Measurements from ENCODE around the gene PNRC1.
"Not testable (repeated sequence)": the region's sequence is repeated elsewhere in the genome, so short reads cannot be mapped to it uniquely, and the experiment has no call there.

The PNRC1 gene

DNA sequence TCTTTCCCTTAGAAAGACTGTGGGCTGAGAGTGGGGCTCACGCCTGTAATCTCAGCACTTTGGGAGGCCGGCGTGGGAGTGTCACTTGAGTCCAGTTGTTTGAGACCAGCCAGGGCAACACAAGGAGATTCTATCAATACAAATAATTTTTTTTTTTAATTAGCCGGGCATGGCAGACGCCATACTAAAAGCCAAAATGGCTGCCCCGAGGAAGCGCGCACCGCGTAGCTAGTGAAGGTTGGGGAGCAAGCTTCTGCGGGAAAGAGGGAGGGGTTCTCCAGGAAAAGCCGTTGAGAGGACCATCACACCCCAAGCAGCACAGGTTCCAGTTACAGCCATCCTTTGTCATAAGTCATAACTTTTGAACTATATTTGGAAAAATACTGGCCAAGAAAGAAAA is 21.3 kb upstream of the PNRC1 start:
- DNase-seq: no peak

DNA sequence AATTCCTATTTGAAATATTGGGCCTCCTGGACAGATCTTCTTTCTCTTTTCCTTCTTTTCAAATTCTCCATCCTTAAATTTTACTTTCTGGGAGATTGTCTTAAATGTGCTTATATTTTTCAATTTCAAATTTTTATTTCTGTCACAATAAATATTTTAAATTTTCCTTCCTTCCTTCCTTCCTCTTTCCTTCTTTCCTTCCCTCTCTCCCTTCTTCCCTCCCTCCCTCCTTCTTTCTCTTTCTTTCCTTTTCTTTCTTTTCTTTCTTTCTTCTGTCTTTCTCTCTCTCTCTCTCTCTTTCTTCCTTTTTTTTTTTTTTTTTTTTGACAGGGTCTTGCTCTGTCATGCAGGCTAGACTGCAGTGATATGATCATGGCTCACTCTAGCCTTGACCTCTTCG is 16.7 kb upstream of the PNRC1 start:
- DNase-seq: no peak

DNA sequence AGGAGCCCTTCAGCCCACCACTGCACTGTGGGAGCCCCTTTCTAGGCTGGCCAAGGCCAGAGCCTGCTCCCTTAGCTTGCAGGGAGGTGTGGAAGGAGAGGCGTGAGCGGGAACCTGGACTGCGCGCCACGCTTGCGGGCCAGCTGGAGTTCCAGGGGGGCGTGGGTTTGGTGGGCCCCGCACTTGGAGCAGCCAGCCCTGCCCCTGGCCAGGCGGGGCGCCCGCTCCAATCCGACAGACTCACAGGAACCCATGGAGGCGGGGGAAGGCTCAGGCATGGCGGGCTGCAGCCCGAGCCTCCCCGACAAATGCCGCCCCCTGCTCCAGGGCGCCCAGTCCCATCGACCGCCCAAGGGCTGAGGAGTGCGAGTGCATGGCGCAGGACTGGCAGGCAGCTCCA is 15.6 kb upstream of the PNRC1 start:
- DNase-seq: not testable (repeated sequence)

DNA sequence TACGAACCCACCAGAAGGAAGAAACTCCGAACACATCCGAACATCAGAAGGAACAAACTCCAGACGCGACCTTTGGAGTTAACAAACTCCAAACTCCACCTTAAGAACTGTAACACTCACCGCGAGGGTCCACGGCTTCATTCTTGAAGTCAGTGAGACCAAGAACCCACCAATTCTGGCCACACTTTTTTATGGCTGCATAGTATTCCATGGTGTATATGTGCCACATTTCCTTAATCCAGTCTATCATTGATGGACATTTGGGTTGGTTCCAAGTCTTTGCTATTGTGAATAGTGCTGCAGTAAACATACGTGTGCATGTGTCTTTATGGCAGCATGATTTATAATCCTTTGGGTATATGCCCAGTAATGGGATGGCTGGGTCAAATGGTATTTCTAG is 14.4 kb upstream of the PNRC1 start:
- not testable (repeated sequence) for DNase-seq

DNA sequence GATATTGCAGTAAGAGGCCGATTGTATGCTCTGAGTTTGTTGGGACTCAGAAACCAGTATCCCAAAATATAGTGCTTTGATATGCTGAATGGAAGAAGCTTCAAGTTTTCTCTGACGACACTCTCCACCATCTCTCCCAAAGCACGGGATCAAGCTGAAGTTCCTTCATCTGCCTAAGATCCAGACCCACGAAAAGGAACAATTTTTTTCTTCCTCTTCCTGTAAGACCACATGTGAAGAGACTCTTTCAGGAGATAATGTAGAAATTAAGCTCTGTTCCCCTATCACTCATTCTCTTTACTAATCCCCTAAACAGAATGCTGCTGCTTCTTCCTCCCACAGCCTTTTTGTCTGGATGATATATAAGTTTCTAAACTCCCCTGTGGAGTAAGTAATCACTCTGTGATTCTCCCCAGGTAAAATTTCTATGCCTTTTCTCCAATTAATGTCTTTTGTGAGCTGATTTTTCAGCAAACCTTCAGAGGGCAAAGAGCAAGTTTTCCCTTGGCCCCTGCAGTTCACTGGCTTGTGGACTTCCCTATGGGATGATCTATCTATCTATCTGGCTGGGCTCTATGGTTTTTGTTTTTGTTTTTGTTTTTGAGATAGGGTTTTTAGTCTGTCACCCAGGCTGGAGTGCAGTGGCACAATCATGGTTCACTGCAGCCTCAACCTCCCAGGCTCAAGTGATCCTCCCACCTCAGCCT is 13.5 kb upstream of the PNRC1 start:
- DNase-seq: peak in 1 of 14 donors; percentile 7

DNA sequence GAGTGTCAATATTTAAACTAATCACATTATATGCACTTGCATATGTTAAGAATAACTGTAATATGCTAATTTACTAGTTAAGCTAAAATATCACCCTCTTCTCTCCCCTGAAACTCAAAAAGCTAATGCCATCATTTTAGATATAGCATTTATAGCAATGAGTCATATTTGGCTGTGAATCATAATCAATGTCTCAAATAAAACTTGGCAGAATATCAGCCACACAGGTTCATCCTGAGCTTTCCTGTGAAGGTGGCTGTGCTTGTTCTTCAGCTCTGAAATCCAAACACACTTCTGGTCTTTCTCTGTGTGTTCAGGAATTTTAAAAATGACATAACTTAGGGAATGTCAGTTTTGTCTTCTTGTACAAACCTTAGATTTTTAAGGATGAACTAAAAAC is 12.8 kb upstream of the PNRC1 start:
- no peak for DNase-seq

DNA sequence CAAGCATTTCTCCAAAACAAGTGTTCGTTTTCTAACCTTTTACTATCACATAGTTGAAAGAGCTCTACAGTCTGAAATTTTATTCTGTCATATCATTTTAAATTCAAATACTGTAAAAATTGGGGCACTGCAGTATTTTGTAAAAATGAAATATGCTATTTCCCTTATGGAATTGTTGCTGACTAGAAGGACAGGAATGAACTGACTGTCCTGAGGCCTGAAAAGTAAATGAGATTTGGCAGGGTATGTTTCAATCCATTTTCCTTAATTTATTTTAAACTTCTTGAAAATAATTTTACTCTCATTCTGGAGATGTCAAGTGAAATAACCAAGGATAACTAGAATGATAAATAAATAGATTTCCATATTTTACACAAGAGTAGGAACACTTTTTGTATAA is 11.9 kb upstream of the PNRC1 start:
- no peak for DNase-seq

DNA sequence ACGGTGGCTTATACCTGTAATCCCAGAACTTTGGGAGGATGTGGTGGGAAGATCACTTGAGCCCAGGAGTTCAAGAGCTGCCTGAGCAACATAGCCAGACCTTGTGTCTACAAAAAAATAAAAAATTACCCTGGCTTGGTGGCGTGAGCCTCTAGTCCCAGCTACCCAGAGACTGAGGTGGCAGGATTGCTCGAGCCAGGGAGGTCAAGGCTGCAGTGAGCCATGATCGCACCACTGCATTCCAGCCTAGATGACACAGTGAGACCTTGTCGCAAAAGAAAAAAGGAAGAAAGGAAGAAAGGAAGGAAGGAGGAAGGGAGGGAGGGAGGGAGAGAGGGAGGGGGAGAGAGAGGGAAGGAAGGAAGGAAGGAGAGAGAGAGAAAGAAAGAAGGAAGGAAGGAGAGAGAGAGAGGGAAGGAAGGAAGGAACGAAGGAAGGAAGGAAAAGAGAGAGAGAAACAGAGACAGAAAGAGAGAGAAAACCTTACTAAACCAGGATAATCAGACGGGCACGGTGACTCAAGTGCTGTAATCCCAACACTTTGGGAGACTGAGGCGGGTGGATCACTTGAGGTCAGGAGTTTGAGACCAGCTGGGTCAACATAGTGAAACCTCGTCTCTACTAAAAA is 10.9 kb upstream of the PNRC1 start:
- DNase-seq: no peak

DNA sequence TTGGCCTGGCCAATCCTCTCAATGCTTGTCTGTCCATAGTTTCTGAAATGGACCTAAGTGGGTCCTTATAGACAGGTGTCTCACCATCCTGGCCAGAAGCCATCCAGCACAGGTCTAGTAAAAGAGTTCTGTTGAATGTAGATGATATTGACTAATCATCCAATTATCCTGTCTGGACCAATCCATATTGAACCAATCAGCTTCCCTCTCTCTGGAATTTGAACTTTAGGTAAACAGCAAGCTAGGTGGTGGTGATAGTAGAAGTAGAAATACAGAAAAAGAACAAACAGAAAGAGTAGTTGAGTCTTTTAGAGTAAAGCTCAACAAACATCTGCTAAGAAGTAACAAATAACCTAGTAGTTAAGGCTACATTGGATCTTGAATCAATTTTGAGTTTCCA is 9.5 kb upstream of the PNRC1 start:
- DNase-seq: no peak

DNA sequence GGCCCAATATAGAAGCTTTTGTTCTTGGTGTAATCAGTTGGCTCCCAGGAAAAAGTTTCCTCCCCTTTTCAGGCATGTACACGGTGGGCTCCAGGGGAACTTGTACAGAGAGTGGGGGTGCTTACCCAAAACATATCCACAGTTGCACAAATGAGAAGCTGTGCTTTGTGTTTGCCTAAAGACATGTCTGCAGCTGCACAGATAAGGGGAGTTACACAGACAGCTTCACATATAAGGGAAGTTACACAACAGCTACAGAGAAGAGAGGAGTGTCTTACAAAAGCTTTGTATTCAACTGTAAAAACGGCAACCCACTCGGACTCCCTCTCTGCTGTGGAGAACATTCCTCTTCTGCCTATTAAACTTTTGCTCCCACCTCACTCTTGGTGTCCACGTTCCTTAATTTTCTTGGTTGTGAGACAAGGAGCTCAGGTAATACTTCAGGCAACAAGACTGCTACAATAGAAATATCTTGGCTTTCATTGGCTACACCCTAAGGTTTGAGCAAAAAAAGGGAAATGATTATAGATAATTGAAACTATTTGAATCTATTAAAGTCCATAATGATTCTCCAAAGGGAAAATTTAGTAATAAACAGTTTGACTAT is 7.4 kb upstream of the PNRC1 start:
- DNase-seq: peak in 5 of 14 donors; percentile 5 to 24 (median 13)

DNA sequence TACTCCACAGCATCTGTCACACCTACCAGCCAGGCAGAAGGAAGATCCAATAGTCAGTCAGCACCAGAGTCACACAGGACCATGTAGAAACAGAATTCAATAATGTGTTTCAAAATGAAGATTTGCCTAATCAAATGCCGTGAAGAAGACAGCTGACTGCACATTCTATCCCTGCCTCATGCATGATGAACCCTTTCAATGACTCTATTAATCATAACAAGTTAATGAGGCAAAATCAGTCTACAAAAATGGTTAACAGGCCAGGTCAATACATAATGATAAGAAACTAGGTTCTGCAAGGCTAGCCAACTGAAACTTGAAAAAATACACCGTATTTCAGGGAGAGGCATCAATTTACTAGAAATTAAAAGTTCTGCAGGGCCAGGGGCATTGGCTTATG is 6.7 kb upstream of the PNRC1 start:
- no peak for DNase-seq

DNA sequence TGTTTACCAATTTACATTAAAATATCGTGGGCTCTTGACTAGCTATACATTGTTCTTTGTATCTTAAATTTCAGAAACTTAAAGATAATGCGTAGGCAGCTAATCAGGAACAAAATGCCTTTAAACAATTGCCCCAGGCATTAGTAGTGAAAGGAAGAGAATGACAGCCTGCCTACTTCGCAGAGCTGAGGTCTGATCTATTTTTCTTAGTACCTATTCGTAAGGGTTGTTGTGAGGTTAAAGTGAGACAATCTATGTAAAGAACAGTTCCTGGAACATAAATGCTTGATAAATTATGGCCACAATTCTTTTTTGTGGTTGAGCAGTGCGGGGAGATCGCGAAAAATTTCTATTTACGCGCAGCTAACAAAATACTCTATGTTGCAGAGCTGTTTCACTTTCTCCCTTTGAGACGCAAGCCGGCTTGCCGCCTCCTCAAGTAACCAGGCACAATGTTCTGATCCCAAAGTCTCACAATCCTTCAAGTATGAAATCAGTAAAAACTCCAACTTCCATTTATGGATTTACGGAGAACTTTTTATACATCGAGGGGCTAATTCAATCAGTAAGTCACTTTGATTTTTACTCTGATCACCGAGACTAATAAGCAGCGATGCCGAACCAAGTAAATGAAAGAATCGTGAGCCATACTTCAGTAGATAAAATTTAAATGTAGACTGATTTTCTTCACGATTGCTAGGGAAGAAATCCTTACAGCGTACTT is 878 bp upstream of the PNRC1 start:
- peak in 9 of 14 donors; percentile 8 to 79 (median 24) for DNase-seq

DNA sequence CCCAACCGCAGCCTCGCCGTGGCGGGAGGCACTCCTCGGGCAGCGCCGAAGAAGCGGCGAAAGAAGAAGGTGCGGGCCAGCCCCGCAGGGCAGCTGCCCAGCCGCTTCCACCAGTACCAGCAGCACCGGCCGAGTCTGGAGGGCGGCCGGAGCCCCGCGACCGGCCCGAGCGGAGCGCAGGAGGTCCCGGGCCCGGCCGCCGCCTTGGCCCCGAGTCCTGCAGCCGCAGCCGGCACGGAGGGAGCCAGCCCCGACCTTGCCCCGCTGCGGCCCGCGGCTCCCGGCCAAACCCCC is 525 bp downstream of the PNRC1 start:
- DNase-seq: peak in 1 of 14 donors; percentile 68

DNA sequence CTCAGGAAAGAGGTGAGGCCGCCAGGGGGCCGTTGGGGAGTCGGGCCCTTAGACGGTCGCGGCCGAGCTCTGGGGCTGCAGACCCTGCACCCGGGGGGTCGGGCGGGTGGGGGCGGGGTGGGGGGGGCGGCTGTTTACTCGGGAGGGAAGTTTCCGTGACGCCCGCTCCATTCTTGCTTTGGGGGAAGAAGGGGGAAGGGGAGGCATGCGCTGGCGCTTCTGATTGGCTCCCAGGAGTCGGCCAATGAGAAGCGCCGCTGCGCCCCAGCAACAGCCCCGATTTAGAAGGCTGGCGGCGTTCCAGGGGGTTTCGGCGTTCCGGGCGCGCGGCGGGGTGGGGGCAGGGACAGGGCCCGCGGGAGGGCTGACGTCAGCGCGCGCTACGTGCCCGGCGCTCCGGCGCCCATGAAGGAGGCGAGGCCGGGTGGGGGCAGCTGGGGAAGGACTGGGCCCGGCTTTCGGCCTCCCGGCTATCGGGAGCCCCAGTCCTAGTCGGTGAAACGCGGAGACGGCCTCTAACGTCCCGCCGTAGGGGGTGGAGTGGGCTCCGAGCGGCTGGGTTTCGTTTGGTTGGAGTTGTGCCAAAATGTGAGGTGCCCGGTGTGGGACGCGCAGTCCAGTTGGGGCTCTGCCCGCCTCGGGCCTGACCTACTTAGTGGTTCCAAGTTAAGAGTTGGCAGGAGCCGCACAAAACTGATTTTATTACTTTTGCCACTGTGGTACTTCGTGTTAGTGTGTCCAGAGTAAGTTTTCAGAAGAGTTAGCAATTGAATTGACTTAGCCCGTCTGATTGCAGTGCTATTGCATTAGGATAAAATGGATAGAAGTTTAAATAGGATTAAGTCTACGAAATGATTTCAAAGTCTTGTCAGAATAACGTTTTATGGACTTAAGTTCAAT is 1.1 kb downstream of the PNRC1 start:
- peak; percentile 77 to 99 (median 96) for DNase-seq

DNA sequence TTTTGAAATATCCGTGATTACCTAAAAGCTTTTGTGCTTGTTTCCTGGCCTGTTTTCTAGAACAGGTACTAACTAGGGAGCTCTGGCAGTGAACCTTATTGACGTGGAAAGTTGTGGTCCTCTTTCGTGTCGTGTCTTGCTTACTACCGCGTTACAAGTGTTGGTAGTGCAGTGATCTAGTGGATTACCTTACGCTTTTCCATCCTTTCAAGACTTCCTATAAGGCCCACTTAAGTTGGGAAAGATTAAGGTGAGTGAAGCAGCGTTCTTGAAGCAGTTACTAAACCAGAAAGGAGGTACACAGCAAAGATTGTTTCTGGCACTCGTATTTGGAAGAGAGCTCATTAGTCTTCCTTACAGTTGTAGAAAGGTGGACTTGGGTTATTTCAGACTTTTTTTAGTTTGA is 1.9 kb downstream of the PNRC1 start:
- DNase-seq: no peak

DNA sequence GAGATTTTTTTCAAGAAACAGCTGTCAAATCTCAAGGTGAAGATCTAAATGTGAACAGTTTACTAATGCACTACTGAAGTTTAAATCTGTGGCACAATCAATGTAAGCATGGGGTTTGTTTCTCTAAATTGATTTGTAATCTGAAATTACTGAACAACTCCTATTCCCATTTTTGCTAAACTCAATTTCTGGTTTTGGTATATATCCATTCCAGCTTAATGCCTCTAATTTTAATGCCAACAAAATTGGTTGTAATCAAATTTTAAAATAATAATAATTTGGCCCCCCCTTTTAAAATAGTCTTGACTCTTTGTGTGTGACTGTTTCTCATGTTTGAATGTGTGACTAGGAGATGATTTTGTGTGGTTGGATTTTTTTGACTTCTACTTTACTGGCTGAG is 4.0 kb downstream of the PNRC1 start:
- DNase-seq: no peak

DNA sequence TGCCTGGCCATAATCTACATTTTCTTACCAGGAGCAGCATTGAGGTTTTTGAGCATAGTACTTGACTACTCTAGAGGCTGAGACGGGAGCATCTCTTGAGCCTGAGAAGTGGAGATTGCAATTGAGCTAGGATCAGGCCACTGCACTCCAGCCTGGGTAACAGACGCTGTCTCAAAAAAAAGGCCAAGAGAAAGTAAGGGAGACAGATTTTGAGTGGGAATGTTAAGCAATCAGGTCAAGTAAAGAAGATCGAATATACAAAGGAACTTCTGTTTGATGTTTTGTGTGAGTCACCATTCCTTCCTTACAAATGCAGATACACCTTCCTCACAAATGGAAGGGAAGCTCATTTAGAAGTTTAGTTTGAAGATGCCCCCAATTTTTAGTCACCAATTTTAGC is 4.4 kb downstream of the PNRC1 start:
- DNase-seq: no peak

DNA sequence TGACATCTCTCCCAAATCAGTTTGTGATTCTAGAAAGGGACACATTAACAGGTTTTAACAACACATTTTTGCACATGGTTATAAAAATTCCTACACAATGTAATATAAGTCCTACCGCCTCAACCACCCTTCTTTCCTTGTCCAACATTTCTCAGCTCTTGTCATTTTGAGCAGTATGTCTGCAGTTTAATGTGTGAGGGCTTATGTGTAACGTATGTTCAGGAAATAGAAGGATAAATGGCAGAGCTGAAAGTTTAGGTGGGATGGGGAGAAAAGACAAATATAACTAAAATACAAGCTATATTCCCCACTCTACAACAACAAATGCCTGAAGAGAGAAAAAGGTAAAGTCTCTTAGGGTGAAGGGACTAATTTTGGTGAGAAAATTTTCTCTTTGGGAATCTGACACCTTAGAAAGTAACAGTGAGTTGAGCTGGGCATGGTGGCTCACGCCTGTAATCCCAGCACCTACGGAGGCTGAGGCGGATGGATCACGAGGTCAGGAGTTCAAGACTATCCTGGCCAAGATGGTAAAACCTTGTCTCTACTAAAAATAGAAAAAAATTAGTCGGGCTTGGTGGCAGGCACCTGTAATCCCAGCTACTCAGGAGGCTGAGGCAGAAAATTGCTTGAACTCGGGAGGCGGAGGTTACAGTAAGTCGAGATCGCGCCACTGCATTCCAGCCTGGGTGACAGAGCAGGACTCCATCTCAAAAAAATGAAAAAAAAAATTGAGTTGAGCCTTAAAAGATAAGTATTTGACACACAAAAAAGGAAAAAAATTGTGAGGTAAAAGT is 5.1 kb downstream of the PNRC1 start:
- DNase-seq: no peak

DNA sequence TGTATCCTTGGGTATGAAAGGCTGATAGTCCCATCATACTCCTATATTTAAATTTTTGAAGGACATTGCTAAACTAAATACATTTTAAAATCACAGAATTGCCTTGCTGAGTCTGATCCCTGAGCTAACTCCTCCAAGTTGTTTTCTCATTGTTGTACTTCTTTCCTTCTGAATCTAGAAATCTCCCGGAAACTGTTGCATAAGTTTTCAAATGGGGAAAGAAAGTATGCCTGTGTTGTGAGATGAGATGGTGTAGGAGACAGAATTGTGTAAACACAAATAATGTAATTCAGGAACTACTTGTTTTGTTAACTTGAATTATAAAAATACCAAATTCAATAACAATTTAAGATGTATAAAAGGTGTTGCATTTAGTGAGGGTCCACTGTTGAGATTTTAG is 7.3 kb downstream of the PNRC1 start:
- no peak for DNase-seq

DNA sequence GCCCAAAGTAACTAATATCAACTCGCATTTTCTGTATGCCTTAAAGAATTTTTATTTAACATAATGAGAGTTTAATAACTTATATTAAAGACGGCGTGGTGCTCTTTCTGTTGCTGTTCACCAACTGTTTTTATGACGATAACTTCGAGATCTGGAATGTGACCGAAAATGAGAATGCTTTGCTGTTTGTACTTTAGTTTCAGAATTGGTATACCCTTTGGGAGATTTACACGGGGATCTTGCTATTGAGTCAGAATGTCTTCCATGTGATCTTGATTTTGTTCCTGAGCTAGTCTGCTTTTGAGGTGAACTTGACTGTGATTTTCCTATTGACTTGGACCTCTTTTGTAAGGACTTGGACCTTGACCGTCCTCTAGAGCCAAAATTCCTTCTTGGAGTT is 17.9 kb downstream of the PNRC1 start:
- no peak for DNase-seq

DNA sequence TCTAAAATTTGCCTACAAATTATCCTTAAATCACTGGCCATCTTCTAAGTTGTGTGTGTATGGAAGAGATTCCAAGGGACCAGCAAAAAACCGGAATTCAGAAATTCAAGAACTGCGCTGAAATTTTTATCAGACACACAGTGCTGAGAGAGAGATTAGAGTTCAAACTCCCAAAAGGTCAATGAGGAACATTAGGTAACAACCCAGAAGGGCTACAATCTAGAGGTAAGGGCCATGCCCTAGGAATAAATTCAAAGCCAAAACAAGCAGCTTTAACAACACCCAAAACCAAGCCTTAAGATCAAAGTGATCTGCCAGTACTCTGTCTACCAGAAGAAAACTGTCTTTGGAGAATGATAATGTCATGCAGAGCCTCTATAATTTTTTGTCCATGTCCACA is 19.6 kb downstream of the PNRC1 start:
- no peak for DNase-seq

DNA sequence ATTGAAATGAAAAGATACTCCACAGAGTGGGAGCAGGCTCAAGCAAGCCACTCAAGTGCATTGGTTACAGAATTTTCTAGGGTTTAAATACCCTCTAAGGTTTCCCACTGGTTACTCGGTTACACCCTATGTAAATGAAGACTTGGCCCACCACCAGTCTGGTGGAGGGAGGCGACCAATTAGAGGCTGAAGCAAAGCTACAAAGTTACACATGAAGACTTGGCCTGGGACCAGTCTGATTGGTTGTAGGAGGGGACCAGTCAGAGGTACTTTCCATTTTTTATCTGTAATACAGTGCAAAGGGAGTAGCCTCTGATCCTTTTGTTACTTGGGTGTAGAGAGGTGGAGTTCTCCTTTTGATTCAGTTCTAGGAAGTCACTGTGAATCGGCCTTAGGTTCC is 29.7 kb downstream of the PNRC1 start:
- no peak for DNase-seq
